ENCODE measurements around the gene CDCA8.

GRCh38 chr1:37708471-37708870, 16.2 kb downstream of the CDCA8 start:
- TF ChIP-seq CTCF (IDR thresholded peaks at IDR 0.05 in 2 of 3, conservative IDR thresholded peaks at IDR 0.05 in 1 of 3; ENCODE audit: insufficient read depth in 2 of 3, low read depth in 1 of 3, low read length in 3 of 3) (no peak), ZEB2 (IDR thresholded peaks at IDR 0.05) (no peak), JUND (IDR thresholded peaks at IDR 0.05; ENCODE audit: borderline replicate concordance, low read depth, low read length) (no peak), JUND (tag; IDR thresholded peaks at IDR 0.05; ENCODE audit: borderline replicate concordance, low read depth, low read length) (no peak), E2F4 (CRISPR knock-in tag; IDR thresholded peaks at IDR 0.05; ENCODE audit: low read depth) (no peak), SNAPC5 (CRISPR knock-in tag; IDR thresholded peaks at IDR 0.05) (no peak), PKNOX1 (IDR thresholded peaks at IDR 0.05) (no peak), GATAD2A (IDR thresholded peaks at IDR 0.05) (no peak)

All from K562 (cell line).